Activated CD8-positive, alpha-beta T cell treated with anti-CD3 and anti-CD28 coated beads for 36 hours (primary cell): Measurements from ENCODE around the gene ZNF407. TPM values are rescaled to one million over a fixed set of nuclear protein-coding genes. Genes with fewer than 3 reads are reported as not detected.

Experiments
- ATAC-seq: fragments of 200-7000 bp; cut with Tn5 transposase; one replicate; pipeline ENCODE4 v1.10.0; 2021; ENCODE audit warnings: mild to moderate bottlenecking, moderate library complexity
- CTCF ChIA-PET: fragments of 350-600 bp; sonication (Branson Sonifier 250); formaldehyde crosslinking; loops from one replicate; lab custom pipeline; 2021; ENCODE audit warnings: antibody characterized with exemption; lab: Charles Lee
- POLR2A ChIA-PET: fragments of 350-600 bp; sonication (Branson Sonifier 250); formaldehyde crosslinking; loops from one replicate; lab custom pipeline; 2021; ENCODE audit warnings: antibody characterized with exemption; lab: Charles Lee
- DNase-seq: peaks from one replicate; pipeline ENCODE4 v3.0.0-alpha.2; 2020
- H3K27ac Mint-ChIP-seq: one replicate; pipeline ENCODE4 v1.8.0; 2021; ENCODE audit warnings: mild to moderate bottlenecking, mixed read lengths
- H3K27me3 Mint-ChIP-seq: one replicate; pipeline ENCODE4 v1.8.0; 2021; ENCODE audit warnings: mixed read lengths
- H3K36me3 Mint-ChIP-seq: one replicate; pipeline ENCODE4 v1.8.0; 2021; ENCODE audit warnings: low read depth, mixed read lengths
- H3K4me1 Mint-ChIP-seq: one replicate; pipeline ENCODE4 v1.8.0; 2021; ENCODE audit warnings: low read depth, mixed read lengths
- H3K4me3 Mint-ChIP-seq: one replicate; pipeline ENCODE4 v1.8.0; 2021; ENCODE audit warnings: mild to moderate bottlenecking, moderate library complexity, mixed read lengths
- H3K9me3 Mint-ChIP-seq: one replicate; pipeline ENCODE4 v1.8.0; 2021; ENCODE audit warnings: mixed read lengths
- CTCF ChIP-seq: fragments of 200-600 bp; IDR thresholded peaks from one replicate; pipeline ENCODE4 v1.8.0; 2022; ENCODE audit warnings: antibody characterized with exemption, mild to moderate bottlenecking
- intact Hi-C: fragments of 100-400 bp; cut with micrococcal nuclease; formaldehyde crosslinking; loops from one replicate; pipeline ENCODE4 v1.10.0; 2022
- total RNA-seq, 2 experiments: library from RNA; stranded (reverse); gene quantifications; one replicate each; pipeline ENCODE4 v1.2.3, GENCODE V29; 2021

Gene ZNF407
- total RNA-seq, 2 experiments from 2014 or later = 9.9 to 10.8 TPM

GRCh38 chr18:74571895-74572680, 25.6 kb upstream of the ZNF407 start:
- Mint-ChIP-seq H3K36me3 (no peaks in the 10 kb centered on the region), H3K27ac (no peak overlapping the region), H3K4me3 (no peak overlapping the region), H3K9me3 (no peaks in the 10 kb centered on the region), H3K4me1 (no peaks in the 10 kb centered on the region), H3K27me3 (peaks cover 18% of the 10 kb centered on the region)
- ChIA-PET POLR2A (no interaction called here), CTCF (no interaction called here)
- TF ChIP-seq CTCF = no peak
- intact Hi-C loops = no loop called here
- no peak for ATAC-seq
- DNase-seq = no peak

- Mint-ChIP-seq H3K4me3 (no peak overlapping the region), H3K9me3 (no peaks in the 10 kb centered on the region), H3K4me1 (no peaks in the 10 kb centered on the region), H3K36me3 (no peaks in the 10 kb centered on the region), H3K27ac (no peak overlapping the region), H3K27me3 (peaks cover 16% of the 10 kb centered on the region)
- no peak for DNase-seq
- CTCF ChIA-PET = no interaction called here
- intact Hi-C loops = no loop called here
- no peak for TF ChIP-seq CTCF
- POLR2A ChIA-PET = no interaction called here
- ATAC-seq = no peak
These were observed 24.6 kb upstream of the ZNF407 start for GRCh38 chr18:74573053-74573452.

- Mint-ChIP-seq H3K9me3 (no peaks in the 10 kb centered on the region), H3K4me1 (no peaks in the 10 kb centered on the region), H3K36me3 (no peaks in the 10 kb centered on the region), H3K27ac (no peak overlapping the region), H3K27me3 (peaks cover 10% of the 10 kb centered on the region), H3K4me3 (no peak overlapping the region)
- no peak for DNase-seq
- intact Hi-C loops = no loop called here
- ATAC-seq = no peak
- POLR2A ChIA-PET = no interaction called here
- TF ChIP-seq CTCF = no peak
- CTCF ChIA-PET = no interaction called here
These were observed 22.8 kb upstream of the ZNF407 start for GRCh38 chr18:74574916-74575315.

GRCh38 chr18:74577019-74577418, 20.7 kb upstream of the ZNF407 start:
- Mint-ChIP-seq H3K9me3 (no peaks in the 10 kb centered on the region), H3K4me3 (no peak overlapping the region), H3K36me3 (no peaks in the 10 kb centered on the region), H3K4me1 (no peaks in the 10 kb centered on the region), H3K27me3 (peaks cover 20% of the 10 kb centered on the region), H3K27ac (no peak overlapping the region)
- ChIA-PET POLR2A (no interaction called here), CTCF (no interaction called here)
- DNase-seq (no peak), ATAC-seq (no peak)
- no peak for TF ChIP-seq CTCF
- intact Hi-C loops = no loop called here

- H3K27ac Mint-ChIP-seq = no peak overlapping the region
- TF ChIP-seq CTCF = no peak
- no peaks in the 10 kb centered on the region for H3K4me1 Mint-ChIP-seq
- no peaks in the 10 kb centered on the region for H3K9me3 Mint-ChIP-seq
- ChIA-PET POLR2A (no interaction called here), CTCF (no interaction called here)
- intact Hi-C loops = no loop called here
- ATAC-seq = no peak
- peaks cover 19% of the 10 kb centered on the region for H3K27me3 Mint-ChIP-seq
- no peak overlapping the region for H3K4me3 Mint-ChIP-seq
- no peaks in the 10 kb centered on the region for H3K36me3 Mint-ChIP-seq
- DNase-seq = no peak
These were observed 18.1 kb upstream of the ZNF407 start for GRCh38 chr18:74579496-74580065.
